Stimulated activated CD8-positive, alpha-beta memory T cell treated with anti-CD3 and anti-CD28 coated beads, Interleukin-15, amount 100 ng/mL, for 4 hours (primary cell): ENCODE measurements around the gene PRR7.

Experiments used
- DNase-seq, 2 donors: peaks; one replicate each; pipeline ENCODE4 v3.0.0-alpha.2; 2020; ENCODE audit warnings: low read depth in 2 of 2

PRR7 gene

GRCh38 chr5:177452688-177453638 is 6.3 kb downstream of the PRR7 start:
- DNase-seq: no peak

GRCh38 chr5:177453852-177454396 is 7.3 kb downstream of the PRR7 start:
- no peak for DNase-seq

- DNase-seq: peak; percentile 86 to 92
Measured at GRCh38 chr5:177454397-177455035, 7.9 kb downstream of the PRR7 start.

GRCh38 chr5:177455036-177455660 is 8.5 kb downstream of the PRR7 start:
- DNase-seq: peak; percentile 85 to 86

GRCh38 chr5:177455661-177456590 is 9.3 kb downstream of the PRR7 start:
- peak; percentile 80 to 86 for DNase-seq

- no peak for DNase-seq
Measured at GRCh38 chr5:177456591-177456964, 10.0 kb downstream of the PRR7 start.

- DNase-seq: no peak
Measured at GRCh38 chr5:177456976-177457851, 10.6 kb downstream of the PRR7 start.

GRCh38 chr5:177457852-177458681 is 11.5 kb downstream of the PRR7 start:
- no peak for DNase-seq

GRCh38 chr5:177458912-177459350 is 12.3 kb downstream of the PRR7 start:
- no peak for DNase-seq

GRCh38 chr5:177459357-177459756 is 12.7 kb downstream of the PRR7 start:
- no peak for DNase-seq

- no peak for DNase-seq
Measured at GRCh38 chr5:177459819-177460628, 13.4 kb downstream of the PRR7 start.

- DNase-seq: no peak
Measured at GRCh38 chr5:177462021-177462670, 15.5 kb downstream of the PRR7 start.

GRCh38 chr5:177465044-177465443 is 18.4 kb downstream of the PRR7 start:
- DNase-seq: no peak

- DNase-seq: no peak
Measured at GRCh38 chr5:177466861-177467260, 20.2 kb downstream of the PRR7 start.

- DNase-seq: no peak
Measured at GRCh38 chr5:177467436-177467835, 20.8 kb downstream of the PRR7 start.

GRCh38 chr5:177468329-177468684 is 21.7 kb downstream of the PRR7 start:
- DNase-seq: no peak

- DNase-seq: no peak
Measured at GRCh38 chr5:177468685-177469628, 22.3 kb downstream of the PRR7 start.
